ENCODE results near the gene SLC4A1. TPM values are rescaled to one million over a fixed set of nuclear protein-coding genes. Genes with fewer than 3 reads are reported as not detected.

SLC4A1 gene
- polyA plus RNA-seq, 3 donors: 8.9 to 13.4 (median 10.3) TPM

DNA sequence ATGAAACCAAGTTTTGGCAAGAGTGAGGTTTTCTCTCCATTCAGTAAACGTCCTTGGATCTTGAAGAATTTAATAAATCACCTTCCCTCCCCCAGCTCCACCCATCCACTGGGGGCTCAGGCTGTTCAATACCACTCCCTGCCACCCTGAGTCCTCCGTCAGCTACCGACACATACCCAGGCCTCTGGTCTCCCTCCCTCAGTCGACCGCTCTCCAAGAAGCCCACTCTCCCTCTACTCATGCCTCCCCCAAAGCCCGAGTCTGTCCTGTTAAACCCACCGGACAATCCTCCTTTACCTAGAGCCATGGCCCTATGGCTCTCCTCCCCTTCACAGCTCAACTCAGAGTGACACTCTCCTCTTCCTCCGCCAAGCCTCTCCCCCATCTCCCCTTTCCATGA, 19.7 kb upstream of the SLC4A1 start:
- DNase-seq (ENCODE audit: low read depth in 3 of 3, low spot score in 2 of 3): no peak

DNA sequence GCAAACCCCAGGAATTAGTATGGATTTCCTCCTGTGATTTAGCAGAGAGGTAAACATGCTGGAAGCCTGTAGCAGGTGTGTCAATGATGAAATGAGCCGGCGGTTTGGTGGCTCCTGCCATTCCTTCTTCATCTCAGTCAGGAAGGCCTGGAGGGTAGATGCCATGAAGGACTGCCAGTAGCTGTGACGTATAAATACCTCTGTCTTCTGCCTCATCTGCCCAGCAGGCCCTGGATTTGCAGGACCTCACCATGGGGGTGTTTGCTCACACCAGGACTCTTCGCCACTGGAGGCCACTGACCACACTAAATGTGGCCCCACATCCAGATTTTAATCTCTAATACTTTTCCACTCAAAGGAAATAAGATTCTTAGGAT, 16.1 kb upstream of the SLC4A1 start:
- no peak for DNase-seq (ENCODE audit: low read depth in 3 of 3, low spot score in 2 of 3)

DNA sequence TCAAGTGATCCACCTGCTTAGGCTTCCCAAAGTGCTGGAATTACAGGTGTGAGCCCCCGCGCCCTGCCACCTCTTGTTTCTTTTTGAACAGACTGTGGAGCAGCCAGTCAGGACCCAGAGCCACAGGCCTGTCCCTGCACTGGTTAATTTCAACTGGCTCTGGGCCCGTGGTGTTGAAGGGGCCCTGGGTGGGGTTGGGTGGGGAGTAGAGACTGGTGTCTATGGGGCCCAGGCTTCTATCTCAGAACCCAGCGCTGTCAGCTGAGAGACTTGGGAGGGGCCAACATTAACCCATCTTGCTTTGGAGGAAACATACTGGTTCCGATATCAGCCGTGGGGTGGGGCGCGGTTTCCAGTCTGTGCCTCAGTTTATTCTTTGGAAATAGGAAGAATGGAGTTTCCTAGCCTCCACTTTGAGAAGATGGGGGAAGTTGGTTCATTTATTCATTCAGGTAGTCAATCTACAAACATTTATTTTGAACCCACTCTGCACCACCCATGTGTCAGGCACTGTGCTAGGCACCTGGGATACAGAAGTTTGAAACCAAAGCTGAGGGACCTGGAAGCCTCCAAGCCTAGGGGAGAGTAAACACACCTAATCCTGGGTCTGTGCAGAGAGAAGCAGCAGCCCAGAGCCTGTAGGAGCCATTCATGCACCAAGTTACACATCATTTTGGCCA, 15.5 kb upstream of the SLC4A1 start:
- no peak for DNase-seq (ENCODE audit: low read depth in 3 of 3, low spot score in 2 of 3)

DNA sequence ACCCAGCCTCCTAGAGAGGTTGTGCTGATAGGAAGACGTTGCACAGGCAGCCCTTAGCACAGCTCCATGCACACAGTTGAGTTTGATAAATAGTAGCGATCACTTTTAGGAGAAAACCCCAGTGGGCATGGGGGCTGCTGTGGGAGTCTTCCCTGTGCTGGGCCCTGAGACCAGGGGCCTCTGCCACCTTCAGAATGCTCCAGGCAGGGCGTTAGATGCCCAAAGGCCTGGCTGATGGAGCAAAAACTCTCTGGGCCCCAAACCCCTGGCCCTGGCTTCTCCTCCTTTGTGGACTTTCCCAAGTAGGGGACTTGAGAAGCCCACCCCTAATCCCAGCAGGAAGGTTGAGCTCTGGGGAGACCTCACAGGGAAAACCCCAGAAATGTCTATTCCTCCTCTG, 14.3 kb upstream of the SLC4A1 start:
- no peak for DNase-seq (ENCODE audit: low read depth in 3 of 3, low spot score in 2 of 3)

DNA sequence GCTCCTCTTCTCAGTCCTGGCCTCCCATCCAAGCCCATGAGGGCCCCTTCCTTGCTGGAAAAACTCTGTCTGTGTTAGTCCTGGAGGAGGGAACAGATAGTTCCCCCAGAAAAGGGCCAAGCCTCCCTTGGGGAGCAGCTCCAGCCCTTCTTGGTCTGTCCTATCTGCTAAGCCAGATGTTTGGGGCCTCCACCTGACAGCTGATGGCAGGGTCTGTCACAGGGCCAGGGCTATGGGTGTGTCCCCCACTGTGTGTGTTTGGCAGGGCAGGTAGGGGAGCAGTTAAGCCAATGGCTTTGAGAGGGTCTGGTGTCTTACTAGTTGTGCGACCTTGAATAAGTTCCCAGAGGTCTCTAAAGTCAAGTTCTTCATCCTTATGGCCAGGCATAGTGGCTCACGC, 13.6 kb upstream of the SLC4A1 start:
- DNase-seq (ENCODE audit: low read depth in 3 of 3, low spot score in 2 of 3): no peak

DNA sequence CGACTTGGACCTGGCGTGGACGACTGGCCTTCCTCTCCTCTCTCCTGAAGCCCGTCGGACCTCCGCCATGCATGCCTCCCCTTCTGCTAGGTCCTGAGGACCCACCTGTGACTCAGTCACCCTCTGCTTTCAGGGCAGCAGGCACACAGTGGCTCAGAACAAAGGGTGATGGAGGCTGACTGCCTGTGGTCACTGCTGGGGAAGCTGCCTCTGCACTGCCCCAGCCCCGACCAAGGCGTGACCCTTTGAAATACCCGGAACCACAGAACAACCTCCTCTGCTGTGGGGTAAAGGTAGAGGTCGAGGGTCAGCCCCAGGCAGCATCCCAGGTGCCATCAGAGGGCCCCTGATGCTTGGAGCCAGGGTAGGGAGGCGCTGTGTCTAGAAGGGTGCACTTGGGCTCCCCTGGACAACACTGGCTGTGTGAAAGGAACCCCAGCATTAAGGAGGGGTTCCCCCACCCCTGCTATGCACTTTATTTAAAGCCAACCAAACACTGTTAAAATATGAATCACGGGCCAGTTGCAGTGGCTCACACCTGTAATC, 12.5 kb upstream of the SLC4A1 start:
- DNase-seq (ENCODE audit: low read depth in 3 of 3, low spot score in 2 of 3): no peak

DNA sequence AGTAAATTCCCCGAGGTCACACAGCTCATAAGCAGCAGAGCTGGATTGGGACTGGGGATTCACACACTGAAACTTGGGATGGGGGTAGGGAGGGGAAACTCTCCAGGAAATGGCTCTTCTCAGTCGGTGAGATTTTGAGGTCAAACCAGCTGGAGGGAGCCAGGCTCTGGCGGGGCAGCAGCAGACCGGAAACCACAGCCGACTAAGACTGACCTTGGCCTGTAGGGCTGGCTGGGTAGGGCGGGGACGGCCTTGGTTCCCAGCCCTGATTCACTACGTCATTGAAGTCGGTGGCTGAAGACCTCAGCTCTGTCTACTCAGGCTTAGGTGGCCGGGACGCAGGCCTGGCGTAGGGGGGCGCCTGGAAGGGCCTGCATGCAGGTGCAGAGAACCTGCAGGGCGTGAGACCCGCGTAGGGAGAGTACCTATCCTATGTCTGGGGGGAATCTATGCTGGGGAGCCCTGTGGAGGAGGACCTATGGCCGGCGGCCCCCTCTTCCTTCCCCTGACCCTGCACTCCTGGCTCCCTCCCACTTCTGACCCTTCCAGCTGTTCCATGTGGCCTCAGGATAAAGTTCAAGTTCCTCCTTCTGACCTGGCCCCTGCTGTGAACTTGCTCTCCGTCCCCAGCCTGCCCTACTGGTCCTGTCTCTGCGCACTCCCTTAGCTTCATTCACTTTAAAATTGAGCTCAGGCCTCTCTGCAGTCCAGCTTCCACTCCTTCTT, 11.9 kb upstream of the SLC4A1 start:
- DNase-seq (ENCODE audit: low read depth in 3 of 3, low spot score in 2 of 3): peak in 1 of 3 donors; percentile 35

DNA sequence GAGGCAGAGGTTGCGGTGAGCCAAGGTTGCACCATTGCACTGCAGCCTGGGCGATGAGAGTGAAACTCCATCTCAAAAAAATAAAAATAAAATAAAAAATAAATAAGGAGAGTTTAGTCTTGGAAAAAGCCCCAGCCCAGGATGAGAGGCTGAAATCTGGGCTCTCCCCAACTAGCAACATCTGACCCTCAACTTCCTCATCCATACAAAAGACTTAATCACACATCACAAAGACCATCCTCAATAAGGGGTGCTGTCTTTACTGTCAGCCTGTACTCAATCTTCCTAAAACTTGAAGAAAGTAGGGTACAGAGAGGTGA, 11.4 kb upstream of the SLC4A1 start:
- DNase-seq (ENCODE audit: low read depth in 3 of 3, low spot score in 2 of 3): no peak

DNA sequence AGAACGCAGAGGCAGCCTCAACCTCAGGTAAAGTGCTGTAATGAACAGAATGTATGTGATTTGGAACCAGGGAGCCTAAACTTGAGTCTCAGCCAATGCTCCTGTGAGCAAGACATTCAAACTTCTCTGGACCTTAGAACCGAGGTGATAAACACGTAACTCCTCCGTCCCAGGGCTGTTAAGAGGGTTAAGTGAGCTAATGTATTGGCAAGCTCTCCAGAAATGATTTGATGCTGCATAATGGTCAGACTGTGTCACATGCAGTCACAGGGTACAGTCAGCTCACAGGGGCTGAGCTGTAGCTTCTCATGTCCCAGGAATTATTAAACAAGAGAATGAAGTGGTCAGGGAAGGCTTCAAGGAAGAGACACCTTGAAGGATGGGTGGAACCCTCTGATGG, 10.0 kb upstream of the SLC4A1 start:
- DNase-seq (ENCODE audit: low read depth in 3 of 3, low spot score in 2 of 3): no peak

DNA sequence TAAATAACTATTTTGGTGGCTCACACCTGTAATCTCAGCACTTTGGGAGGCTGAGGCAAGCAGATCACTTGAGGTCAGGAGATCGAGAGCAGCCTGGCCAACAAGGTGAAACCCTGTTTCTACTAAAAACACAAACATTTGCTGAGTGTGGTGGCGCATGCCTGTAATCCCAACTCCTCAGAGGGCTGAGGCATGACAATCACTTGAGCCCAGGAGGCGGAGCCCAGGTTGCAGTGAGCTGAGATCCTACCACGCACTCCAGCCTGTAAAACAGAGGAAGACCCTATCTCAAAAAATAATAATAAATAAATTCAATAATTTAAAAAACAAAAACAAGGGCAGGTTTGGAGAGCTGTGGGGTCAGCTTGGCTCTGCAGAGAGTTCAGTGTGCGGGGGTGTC, 5.7 kb upstream of the SLC4A1 start:
- DNase-seq (ENCODE audit: low read depth in 3 of 3, low spot score in 2 of 3): no peak

DNA sequence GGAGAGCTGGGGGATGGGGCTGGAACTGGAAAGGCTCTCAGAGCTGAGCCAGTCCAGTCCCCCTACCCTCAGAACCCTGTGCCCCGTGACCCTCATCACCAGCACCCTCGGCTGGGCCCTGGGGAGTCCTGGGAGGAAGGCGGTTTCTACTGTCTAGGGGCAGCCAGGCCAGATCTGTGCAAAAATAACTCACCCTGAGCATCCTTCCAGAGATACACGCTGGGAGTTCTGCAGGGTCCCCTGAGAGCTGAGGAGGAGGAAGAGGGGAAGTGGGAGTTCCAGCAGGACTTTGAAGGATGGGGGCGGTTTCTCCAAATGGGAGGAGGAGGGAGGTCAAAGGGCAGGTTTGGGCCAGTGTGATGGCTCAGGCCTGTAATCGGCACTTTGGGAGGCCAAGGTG, 5.0 kb upstream of the SLC4A1 start:
- DNase-seq (ENCODE audit: low read depth in 3 of 3, low spot score in 2 of 3): no peak

DNA sequence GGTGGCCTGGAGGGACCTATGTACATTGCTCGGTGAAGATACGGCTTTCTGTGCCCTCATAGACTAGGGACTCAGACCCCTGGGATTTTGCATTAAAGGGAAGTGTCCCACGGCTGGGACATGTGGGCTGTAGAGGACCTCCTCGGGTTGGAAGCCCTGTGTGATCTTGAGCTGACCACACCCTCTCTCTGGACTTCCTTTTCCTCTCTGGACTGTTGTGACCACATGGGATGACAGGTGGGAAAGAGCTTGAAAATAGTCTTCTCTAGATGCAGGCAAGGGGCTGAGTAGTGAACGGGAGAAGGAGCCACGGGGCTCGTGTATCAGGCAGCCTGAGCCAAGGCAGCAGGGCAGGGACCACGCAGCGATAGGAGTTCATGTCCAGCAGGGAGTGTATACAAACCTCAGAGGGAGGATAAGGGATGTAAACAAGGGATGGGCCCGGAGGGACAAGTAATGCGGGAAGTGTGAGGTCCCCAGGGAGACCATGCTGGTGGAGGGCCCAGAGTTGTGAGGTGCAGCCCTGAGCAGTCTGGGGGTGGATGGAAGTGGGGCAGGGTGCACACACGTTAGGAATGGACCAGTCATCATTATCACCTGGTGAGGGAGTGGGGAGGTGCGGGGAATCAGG, 4.5 kb upstream of the SLC4A1 start:
- DNase-seq (ENCODE audit: low read depth in 3 of 3, low spot score in 2 of 3): no peak

DNA sequence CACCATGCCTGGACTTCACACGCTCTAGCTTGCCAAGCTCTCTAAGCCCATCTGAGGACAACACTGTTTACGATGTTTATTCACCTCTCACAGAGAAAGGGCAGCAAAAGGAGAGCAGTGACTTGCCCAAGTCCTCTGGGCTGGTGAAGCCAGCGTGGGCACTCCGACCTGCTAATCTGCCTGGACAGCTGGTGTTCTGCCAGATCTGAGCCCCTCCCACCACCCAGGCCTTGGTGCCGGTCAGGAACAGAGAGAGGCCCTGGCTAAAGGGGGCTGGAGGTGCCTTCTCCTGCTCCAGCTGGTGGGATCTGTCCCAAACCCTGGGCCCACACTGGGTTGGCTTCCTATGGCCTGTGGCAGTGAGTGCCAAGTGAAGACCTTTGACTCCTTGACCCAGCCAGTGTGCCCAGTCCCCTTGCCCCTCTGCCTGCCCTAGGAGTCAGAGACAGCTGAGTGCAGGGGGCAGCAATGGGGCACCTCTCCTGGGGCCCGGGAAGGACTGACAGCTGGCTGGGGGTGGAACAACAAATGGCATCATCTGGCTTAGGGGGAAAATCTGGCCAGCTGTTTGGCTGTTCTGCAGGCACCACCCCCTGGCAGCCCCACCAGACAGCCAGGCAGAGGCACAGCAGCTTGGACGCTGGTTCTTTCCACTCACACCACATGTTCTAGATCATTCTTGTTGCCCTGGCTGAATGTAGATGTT, 1.8 kb upstream of the SLC4A1 start:
- DNase-seq (ENCODE audit: low read depth in 3 of 3, low spot score in 2 of 3): no peak

DNA sequence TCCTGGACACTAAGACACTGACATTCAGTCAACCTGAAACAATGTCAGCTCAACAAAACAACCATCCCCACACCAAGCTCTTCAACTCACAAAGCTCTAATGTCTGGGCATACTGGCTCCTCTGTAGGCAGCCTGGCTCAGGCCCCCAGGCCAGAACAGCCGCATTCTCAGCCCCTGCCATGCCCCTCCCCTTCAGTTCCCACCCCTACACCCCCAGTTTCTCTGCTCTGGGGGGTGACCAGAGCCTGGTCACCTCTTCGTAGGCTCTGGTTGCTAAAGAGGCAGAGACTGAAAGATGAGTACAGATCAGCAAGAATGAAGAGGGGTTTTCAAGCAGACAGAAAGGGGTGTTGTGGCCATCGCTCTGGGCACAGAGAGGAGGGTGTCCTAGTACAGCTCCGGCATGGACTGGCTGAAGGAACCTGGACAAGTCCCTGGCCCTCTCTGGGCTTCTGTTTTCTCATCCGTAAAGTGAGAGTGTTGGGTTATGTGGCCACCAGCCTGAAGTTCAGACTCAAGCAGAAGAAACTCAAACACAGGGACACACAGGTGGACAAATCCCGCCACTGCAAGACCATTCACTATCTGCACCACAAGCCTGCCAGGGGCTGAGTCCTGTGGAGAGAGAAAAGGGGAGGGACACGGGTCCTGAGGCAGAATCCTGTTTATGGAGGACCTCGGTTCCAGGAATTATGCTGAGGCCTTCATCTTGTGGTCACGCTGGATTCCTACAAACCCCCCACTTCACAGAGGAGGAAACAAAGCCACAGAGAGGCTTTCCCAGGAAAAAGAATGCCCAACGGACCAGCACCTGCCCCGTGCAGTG, 987 bp upstream of the SLC4A1 start:
- no peak for DNase-seq (ENCODE audit: low read depth in 3 of 3, low spot score in 2 of 3)

DNA sequence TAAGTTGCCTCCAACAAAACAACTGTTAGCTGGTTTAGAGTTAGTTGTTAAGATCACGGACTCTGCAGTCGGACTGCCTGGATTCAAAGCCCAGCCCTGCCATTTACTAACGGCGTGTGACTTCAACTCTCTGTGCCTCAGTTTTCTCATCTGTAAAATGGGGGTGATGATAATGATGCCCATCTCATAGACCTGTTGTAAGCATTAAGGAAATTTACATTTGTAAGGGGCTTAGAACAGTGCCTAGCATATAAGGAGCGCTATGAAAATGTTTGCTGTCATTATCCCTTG, 825 bp downstream of the SLC4A1 start:
- no peak for DNase-seq (ENCODE audit: low read depth in 3 of 3, low spot score in 2 of 3)

DNA sequence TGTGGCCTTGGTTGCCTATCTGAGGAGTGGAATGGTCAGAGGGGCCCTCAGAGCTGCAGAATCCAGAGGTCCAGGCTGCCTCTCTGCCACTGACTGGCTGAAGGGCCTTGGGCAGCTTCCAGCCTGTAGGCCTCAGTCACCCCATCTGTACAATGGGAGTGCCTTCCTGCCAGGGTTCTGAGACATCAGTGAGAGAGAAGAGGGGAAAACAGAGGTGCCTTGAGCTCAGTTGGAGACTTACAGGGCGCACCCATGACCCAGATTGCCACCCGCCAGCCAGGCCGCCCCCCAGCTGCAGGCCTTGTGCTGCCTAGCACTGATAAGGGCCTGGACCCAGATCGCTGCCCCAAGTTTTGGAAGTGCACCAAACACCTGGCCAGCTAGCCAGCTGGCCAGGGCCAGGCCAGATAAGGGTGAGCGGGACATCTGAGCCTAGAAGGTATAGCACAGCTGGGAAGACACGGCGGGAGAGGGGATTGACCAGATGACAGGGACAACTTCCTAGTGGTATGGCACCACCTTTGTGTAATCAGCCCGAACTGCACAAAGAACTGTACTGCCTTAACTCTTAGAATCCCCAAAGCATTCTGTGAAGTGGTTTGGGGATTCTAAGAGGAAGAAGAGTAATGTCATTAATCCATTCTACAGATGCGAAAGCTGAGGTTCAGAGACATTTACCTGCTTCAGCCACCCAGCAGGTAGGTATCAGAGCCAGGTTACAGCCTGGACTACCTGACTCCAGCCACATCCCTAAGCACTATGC, 1.4 kb downstream of the SLC4A1 start:
- DNase-seq (ENCODE audit: low read depth in 3 of 3, low spot score in 2 of 3): no peak

DNA sequence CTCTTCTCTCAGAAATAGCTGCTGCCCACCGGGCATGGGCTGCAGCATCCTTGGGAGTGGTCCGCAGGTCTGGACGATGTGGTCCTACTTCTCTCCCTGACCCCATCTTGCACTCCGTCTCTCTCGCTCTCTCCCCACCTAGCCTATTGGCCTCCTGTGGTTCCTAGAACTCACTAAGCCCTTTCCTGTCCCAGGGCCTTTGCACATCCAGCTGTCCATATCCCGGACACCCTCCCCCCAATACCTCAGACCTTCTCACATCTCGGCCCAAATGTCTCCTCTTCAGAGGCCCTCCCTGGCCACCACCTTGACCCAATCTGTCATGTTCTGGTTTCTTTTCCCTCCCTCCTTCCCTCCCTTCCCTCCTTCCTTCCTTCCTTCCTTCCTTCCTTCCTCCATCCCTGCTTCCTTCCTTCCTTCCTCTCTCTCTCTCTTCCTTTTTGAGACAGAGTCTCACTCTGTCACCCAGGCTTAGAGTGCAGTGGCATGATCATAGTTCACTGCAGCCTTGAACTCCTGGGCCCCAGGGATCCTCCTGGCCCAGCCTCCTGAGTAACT, 4.5 kb downstream of the SLC4A1 start:
- DNase-seq (ENCODE audit: low read depth in 3 of 3, low spot score in 2 of 3): no peak

DNA sequence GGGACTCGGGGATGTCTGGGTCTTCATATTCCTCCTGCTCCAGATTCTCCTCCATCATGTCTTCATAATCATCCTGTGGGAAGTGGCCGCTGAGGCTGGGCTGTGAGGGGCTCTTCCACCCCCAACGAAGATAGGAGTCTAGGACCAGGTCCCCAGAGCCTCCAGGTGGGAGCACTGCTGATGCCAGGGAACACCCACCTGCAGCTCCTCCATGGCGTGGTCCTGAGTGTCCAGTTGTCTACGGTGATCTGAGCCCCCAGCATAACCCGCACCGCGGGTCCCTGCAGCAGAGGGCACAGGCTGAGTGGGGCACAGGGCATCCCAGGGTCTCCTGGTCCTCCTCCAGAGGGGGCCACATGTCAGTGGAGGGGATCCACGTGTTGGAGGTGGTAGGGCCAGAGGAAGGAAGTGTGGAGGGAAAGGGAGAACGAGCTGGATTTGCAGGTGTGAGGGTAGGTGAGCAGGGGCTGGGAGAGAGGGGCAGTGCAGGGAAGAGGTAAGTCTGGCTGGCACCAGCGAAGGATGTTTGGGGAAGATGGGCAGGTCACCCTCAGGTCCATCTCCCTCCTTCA, 5.2 kb downstream of the SLC4A1 start:
- no peak for DNase-seq (ENCODE audit: low read depth in 3 of 3, low spot score in 2 of 3)

DNA sequence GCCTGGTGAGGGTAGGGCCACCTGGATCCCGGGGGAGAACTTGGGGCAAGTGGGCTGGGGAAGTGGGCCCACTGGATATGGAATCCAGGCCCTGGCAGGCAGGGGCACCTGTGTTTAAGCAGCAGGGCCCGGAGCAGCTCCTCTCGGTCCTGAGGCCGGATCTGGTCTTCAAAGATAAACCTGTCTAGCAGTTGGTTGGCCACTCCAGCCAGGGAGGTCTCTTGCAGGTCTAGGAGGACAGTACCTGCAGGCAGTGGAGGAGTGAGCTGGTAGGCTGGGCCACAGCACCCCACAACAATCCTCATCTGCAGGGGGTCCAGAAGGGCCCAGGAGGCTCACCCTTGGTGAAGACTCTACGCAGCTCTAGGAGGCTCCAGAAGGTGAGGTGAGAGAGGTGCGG, 7.6 kb downstream of the SLC4A1 start:
- DNase-seq (ENCODE audit: low read depth in 3 of 3, low spot score in 2 of 3): no peak

Data from right renal cortex interstitium (tissue), 3 donors.